Spleen (tissue), 7 donors: ENCODE data around the gene PCSK6.

Experiments used
- CTCF ChIP-seq, 11 experiments: fragments of 200-600 bp in 7 of 11; fragments of 450-650 bp in 4 of 11; sonication (generic) in 4 of 11; IDR thresholded peaks in 8 of 11; conservative IDR thresholded peaks in 3 of 11; 1 replicate in 7 of 11; 2 replicates in 4 of 11; pipeline versions ENCODE4 v1.4.0 to v1.8.0; 2016 to 2021; ENCODE audit warnings: antibody characterized with exemption in 11 of 11, inconsistent platforms in 4 of 11, mild to moderate bottlenecking in 1 of 11
- POLR2A ChIP-seq, 3 donors: fragments of 450-650 bp; IDR thresholded peaks; one replicate each; pipeline ENCODE4 v1.5.1; 2017; ENCODE audit warnings: antibody characterized with exemption in 3 of 3, mild to moderate bottlenecking in 1 of 3
- POLR2AphosphoS5 ChIP-seq, 3 donors: sonication (generic); formaldehyde crosslinking; IDR thresholded peaks; one replicate each; pipeline ENCODE4 v1.5.1; 2017; ENCODE audit warnings: antibody characterized with exemption in 3 of 3
- donor health status: DM: no; HTN: no; CAD: no; lungs with moderate emphysema.
- donor health status: DM: no; HTN: no; CAD: no.
- donor health status: DM: no; HTN: no; CAD: no.

- TF ChIP-seq CTCF (IDR thresholded peaks at IDR 0.05 in 8 of 11, conservative IDR thresholded peaks at IDR 0.05 in 3 of 11) (no peak), POLR2AphosphoS5 (IDR thresholded peaks at IDR 0.05) (peak in 1 of 3 donors; percentile 26), POLR2A (IDR thresholded peaks at IDR 0.05) (no peak)
Observed at GRCh38 chr15:101456057-101456739, 33.3 kb downstream of the PCSK6 start.
